ENCODE data around the gene NUSAP1.

- no peak for TF ChIP-seq CTCF (IDR thresholded peaks at IDR 0.05)
- TF ChIP-seq POLR2A (IDR thresholded peaks at IDR 0.05): no peak
These were observed 41.5 kb upstream of the NUSAP1 start for GRCh38 chr15:41291065-41291631.

Data from uterus (tissue), 2 donors.